Measurements from ENCODE around the gene RBM44.
"Not testable (repeated sequence)": the region's sequence is repeated elsewhere in the genome, so short reads cannot be mapped to it uniquely, and the experiment has no call there.

The RBM44 gene, protein sequence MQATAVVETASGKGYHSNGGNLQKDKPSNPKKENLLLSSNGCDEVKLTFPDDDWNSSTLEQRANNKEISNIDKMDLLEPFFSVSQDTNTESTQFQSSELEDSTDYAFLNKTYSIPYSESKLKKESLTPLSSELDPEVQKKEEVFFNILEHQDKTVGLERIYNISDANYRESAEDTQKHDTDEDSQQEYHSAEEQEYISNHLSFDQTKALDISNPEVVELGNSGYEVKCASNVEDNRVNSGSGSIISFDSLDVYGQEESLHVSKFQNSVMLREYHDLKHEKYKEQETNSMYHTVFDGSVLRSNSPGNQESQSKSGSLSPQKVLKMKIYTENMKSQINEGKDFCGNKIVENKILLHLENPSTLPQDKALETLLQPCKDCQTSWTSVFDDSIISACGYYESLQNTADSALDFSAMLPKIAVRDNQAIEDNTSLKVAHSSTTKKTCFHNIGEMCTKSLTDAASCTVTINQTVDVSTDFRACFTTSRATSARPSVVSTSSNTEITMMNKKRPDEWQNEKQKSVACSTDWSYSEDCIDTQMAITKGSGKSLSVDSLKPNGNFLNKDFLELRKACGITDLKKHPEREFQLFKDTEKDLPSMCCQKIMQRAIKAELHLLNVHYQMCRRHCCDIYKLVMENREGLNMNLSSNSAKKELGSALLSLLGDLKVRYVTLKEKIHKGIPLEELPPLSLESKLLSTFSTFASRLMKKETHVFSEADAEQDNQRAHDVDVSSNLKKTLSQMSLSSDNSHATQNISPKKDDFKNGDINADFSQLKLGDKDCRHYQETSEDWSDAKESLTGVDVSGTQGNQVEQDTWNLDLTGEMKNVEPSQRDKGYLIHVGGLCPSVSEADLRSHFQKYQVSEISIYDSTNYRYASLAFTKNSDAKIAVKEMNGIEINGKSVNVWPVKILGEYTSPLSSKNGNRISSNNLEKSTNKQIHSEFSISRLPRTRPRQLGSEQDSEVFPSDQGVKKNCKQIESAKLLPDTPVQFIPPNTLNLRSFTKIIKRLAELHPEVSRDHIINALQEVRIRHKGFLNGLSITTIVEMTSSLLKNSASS

GRCh38 chr2:237798236-237799059 lies at the start of gene RBM44:
Gene RBM44 (plus strand): TSS chr2:237798779. CDS start chr2:237813610, 14,831 bp downstream.
- DNase-seq, result no peak

DNA sequence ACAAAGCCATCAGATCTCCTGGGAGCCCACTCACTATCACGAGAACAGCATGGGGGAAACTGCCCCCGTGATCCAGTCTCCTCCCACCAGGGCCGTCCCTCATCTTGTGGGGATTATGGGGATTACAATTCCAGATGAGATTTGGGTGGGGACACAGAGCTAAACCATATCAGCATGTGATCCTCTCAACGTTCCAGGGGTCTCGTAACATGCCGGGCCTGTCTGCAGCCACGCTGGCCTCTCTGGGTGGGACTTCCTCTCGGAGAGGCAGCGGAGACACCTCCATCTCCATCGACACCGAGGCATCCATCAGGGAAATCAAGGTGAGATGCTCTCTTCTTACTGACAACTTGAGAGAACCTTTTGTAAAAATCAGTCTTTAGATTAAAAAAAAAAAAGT lies 49.6 kb upstream of the RBM44 start:
- DNase-seq, result no peak

- no peak for DNase-seq
Measured at GRCh38 chr2:237749961-237750360, 48.6 kb upstream of the RBM44 start.

GRCh38 chr2:237750441-237750840 lies 48.1 kb upstream of the RBM44 start:
- not testable (repeated sequence) for DNase-seq

DNA sequence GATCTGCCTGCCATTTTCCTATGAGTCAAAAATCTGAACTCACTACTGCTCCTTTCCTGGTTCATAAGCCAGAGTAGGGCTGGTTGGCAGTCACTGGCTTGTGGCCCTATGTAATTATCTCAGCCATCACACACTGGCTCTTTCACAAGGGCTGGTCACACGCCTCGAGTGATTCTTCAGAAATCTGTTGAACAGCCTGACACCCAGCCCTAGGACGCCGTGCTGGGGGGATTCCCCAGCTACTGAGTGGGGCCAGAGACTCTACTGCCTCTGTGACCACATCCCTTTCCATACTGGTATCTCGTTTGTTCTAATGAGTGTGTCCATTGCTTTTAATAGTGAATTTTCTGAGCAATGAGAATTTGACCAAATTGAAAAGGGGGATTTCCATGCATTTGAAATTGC lies 45.8 kb upstream of the RBM44 start:
- DNase-seq, result no peak

DNA sequence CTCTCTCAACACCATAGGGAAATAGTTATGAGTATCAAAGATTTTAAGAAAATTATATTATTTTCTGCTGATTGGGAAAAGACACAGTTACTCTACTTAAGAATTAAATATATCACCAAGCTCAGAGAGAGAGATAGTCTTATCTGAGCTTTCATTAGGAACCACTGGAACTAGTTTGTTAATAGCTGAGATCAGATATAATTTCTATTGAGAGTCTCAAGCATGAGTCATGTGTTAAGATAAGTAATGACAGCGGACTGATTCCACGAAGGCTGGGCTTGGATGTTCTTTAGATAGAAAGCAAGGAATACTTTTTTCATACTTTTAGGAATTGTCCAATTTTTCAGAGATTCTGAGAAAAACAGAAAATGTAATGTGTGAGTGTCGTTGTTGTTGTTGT lies 44.4 kb upstream of the RBM44 start:
- DNase-seq, result no peak

GRCh38 chr2:237754626-237755248 lies 43.8 kb upstream of the RBM44 start:
- DNase-seq, result no peak

GRCh38 chr2:237757616-237758015 lies 41.0 kb upstream of the RBM44 start:
- DNase-seq, result no peak

GRCh38 chr2:237758185-237758584 lies 40.4 kb upstream of the RBM44 start:
- no peak for DNase-seq

DNA sequence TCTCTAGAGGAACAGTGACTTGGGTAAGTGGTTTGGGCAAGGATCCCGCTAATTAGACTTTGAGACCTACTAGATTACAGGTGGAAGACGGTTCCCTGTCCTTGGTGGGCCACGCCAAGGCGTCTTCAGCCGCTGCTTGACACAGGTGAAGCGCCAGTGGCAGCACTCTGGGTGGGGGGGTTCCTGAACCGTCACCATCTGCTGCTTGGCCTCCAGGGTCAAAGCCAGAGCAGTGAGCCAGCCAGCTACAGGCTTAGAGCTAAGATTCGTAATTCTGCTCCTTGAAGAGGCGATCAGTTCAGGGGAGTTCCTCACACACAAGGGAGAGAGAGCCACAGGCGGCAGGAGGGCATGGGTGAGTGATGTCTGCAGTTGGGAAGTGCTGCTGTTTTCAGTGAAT lies 39.4 kb upstream of the RBM44 start:
- DNase-seq, result no peak

- DNase-seq, result no peak
Measured at GRCh38 chr2:237760506-237761502, 37.8 kb upstream of the RBM44 start.

- DNase-seq, result not testable (repeated sequence)
Measured at GRCh38 chr2:237762291-237763182, 36.0 kb upstream of the RBM44 start.

GRCh38 chr2:237763812-237764211 lies 34.8 kb upstream of the RBM44 start:
- DNase-seq, result no peak

GRCh38 chr2:237765122-237765521 lies 33.5 kb upstream of the RBM44 start:
- not testable (repeated sequence) for DNase-seq

DNA sequence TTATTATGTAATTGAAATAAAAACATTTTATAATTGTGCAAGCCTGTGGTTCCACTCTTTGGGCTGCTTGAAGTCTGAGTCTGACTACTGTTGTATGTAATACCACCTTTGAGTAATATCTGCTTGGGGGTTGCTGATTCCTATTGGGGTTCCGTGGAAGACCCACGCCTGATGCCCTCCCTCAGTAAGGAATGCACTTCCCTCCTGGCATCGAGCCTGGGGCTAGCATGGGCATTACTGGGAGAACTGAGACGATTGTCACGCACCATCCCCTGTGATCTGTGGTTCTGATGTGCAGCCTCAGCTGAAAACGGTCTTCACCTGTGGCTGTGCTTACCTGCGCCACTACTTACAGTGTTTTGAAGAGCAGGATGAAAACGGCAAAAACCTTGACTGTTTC lies 32.7 kb upstream of the RBM44 start:
- no peak for DNase-seq

GRCh38 chr2:237766340-237766739 lies 32.2 kb upstream of the RBM44 start:
- no peak for DNase-seq

GRCh38 chr2:237772513-237772912 lies 26.1 kb upstream of the RBM44 start:
- no peak for DNase-seq

DNA sequence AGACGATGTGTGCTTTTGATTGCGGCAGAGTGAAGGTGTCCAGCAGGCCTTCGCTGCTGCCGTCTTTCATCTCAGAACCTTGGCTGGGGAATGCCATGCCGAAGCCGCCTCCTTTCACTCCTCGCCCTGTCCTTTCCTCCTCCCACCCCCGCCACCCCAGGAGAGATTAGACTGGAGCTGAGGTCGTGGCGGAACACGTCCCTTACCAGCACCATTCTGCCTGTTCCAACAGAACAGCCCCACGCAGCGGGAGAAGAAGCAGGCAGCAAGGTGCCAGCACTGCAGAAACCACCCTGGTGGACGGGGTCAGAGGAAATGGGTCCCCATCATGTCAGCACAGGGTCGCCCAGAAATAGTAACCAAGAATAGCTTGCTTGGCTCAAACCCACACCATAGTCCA lies 24.8 kb upstream of the RBM44 start:
- DNase-seq, result no peak

- peak; percentile 51 for DNase-seq
Measured at GRCh38 chr2:237774811-237775553, 23.6 kb upstream of the RBM44 start.
